GM12878 (cell line): ENCODE measurements around the gene NOTCH1. TPM values are rescaled to one million over a fixed set of nuclear protein-coding genes. Genes with fewer than 3 reads are reported as not detected.
A peak's percentile ranks its signal among the peaks of the same experiment; 100 is the strongest.

ENCODE experiments used
- ATAC-seq: fragments of 200-7000 bp; cut with Tn5 transposase; 3 replicates; pipeline ENCODE4 v1.9.1; 2020; ENCODE audit warnings: mild to moderate bottlenecking, moderate library complexity
- BruUV-seq: library from RNA; stranded (reverse); fragments of 400-500 nt; replicated peaks from 2 replicates; lab custom pipeline; 2021; lab: Mats Ljungman, UMichigan
- CTCF ChIA-PET: fragments of 300-600 bp; sonication (Branson Sonifier 250); formaldehyde crosslinking; extraction: SDS; loops from one replicate; lab custom pipeline; 2021; ENCODE audit warnings: inconsistent platforms; lab: Yijun Ruan, JAX
- POLR2A ChIA-PET: fragments of 350-600 bp; formaldehyde crosslinking; extraction: SDS; loops from one replicate; lab custom pipeline; 2021; ENCODE audit warnings: inconsistent platforms; lab: Charles Lee
- RAD21 ChIA-PET: fragments of 300-600 bp; sonication (Branson Sonifier 250); formaldehyde crosslinking; loops from one replicate; lab custom pipeline; 2023; ENCODE audit warnings: antibody characterized with exemption; ENCODE audit not compliant: unreplicated experiment; lab: Charles Lee
- SMC1A ChIA-PET: fragments of 300-600 bp; sonication (Branson Sonifier 250); formaldehyde crosslinking; loops from one replicate; lab custom pipeline; 2023; ENCODE audit not compliant: unreplicated experiment, uncharacterized antibody; lab: Charles Lee
- DNase-seq: peaks from one replicate; pipeline ENCODE4 v3.0.0-alpha.2; 2011; ENCODE audit warnings: low read depth, low spot score
- FAIRE-seq: peaks from 3 replicates; lab custom pipeline; 2011; peaks lifted over from hg19 to GRCh38; lab: Jason Lieb, UNC
- H2AFZ ChIP-seq: 2 replicates; pipeline ENCODE4 v1.6.0; 2011; ENCODE audit warnings: low read depth, low read length, control low read depth; ENCODE audit not compliant: control insufficient read depth
- H3K27ac ChIP-seq: 2 replicates; pipeline ENCODE4 v1.5.1; 2011; ENCODE audit warnings: control low read depth; ENCODE audit not compliant: control insufficient read depth, insufficient read depth
- H3K27me3 ChIP-seq, 2 experiments: replicated peaks in 1 of 2; 2 replicates each; pipeline versions ENCODE4 v1.6.0 to v1.6.1; 2011; ENCODE audit warnings: low read length in 1 of 2; ENCODE audit not compliant: control insufficient read depth in 2 of 2, insufficient read depth in 2 of 2
- H3K36me3 ChIP-seq, 2 experiments: 2 replicates each; pipeline ENCODE4 v1.5.1; 2011; ENCODE audit warnings: low read length in 1 of 2; ENCODE audit not compliant: control insufficient read depth in 2 of 2, insufficient read depth in 2 of 2
- H3K4me1 ChIP-seq: 2 replicates; pipeline ENCODE4 v1.6.1; 2011; ENCODE audit warnings: mild to moderate bottlenecking, low read length, moderate library complexity, mixed read lengths; ENCODE audit not compliant: control insufficient read depth, insufficient read depth
- H3K4me2 ChIP-seq: 2 replicates; pipeline ENCODE4 v1.6.0; 2011; ENCODE audit warnings: control low read depth; ENCODE audit not compliant: control insufficient read depth, insufficient read depth
- H3K4me3 ChIP-seq: fragments of 200-600 bp; sonication (generic); 2 replicates; pipeline ENCODE4 v1.5.1; 2016
- H3K79me2 ChIP-seq: 2 replicates; pipeline ENCODE4 v1.6.0; 2011; ENCODE audit warnings: low read length; ENCODE audit not compliant: control insufficient read depth, insufficient read depth
- H3K9ac ChIP-seq: 2 replicates; pipeline ENCODE4 v1.8.0; 2011; ENCODE audit warnings: low read length, control low read depth, mixed read lengths; ENCODE audit not compliant: control insufficient read depth, insufficient read depth
- H3K9me3 ChIP-seq: replicated peaks from 3 replicates; pipeline ENCODE4 v1.5.1; 2011; ENCODE audit warnings: mild to moderate bottlenecking, low read length; ENCODE audit not compliant: control insufficient read depth, insufficient read depth
- H4K20me1 ChIP-seq: 2 replicates; pipeline ENCODE4 v1.6.0; 2011; ENCODE audit not compliant: control insufficient read depth, insufficient read depth
- BCL11A ChIP-seq: IDR thresholded peaks from 2 replicates; pipeline ENCODE4 v1.6.1; 2011; ENCODE audit warnings: low read depth, low read length
- EGR1 ChIP-seq, 2 experiments: IDR thresholded peaks; 1 replicate in 1 of 2; 2 replicates in 1 of 2; pipeline ENCODE4 v1.6.1; 2011 to 2012; ENCODE audit warnings: low read depth in 2 of 2, low read length in 2 of 2, borderline replicate concordance in 1 of 2, mild to moderate bottlenecking in 1 of 2, moderate library complexity in 1 of 2
- FOS ChIP-seq: IDR thresholded peaks from 3 replicates; pipeline ENCODE4 v1.6.1; 2011; ENCODE audit warnings: borderline replicate concordance; ENCODE audit not compliant: insufficient read length; ENCODE audit errors: extremely low read depth
- HCFC1 ChIP-seq: fragments of 150-350 bp; IDR thresholded peaks from 2 replicates; pipeline ENCODE4 v1.6.1; 2014; ENCODE audit warnings: low read length
- HDAC2 ChIP-seq: fragments of 200-600 bp; sonication (generic); IDR thresholded peaks from 2 replicates; pipeline ENCODE4 v1.6.1; 2017
- PAX5 ChIP-seq: IDR thresholded peaks from 2 replicates; pipeline ENCODE4 v1.6.1; 2011; ENCODE audit warnings: low read depth, low read length, borderline replicate concordance
- POLR2A ChIP-seq: IDR thresholded peaks from 2 replicates; pipeline ENCODE4 v1.6.1; 2011; ENCODE audit warnings: low read depth, mild to moderate bottlenecking, low read length
- RB1 ChIP-seq: fragments of 450-650 bp; formaldehyde crosslinking; IDR thresholded peaks from 2 replicates; pipeline ENCODE4 v1.6.1; 2017; ENCODE audit warnings: mild to moderate bottlenecking, borderline replicate concordance
- SREBF2 ChIP-seq: IDR thresholded peaks from 2 replicates; pipeline ENCODE4 v1.6.1; 2012; ENCODE audit warnings: mild to moderate bottlenecking, low read length
- SUPT20H ChIP-seq: IDR thresholded peaks from 2 replicates; pipeline ENCODE4 v1.6.1; 2011; ENCODE audit warnings: low read depth, mild to moderate bottlenecking, low read length, moderate library complexity, borderline replicate concordance; ENCODE audit not compliant: control insufficient read depth
- ZNF24 ChIP-seq: fragments of 450-650 bp; IDR thresholded peaks from 2 replicates; pipeline ENCODE4 v1.6.1; 2017; ENCODE audit warnings: antibody characterized with exemption, mild to moderate bottlenecking
- WGBS: methylation state at CpG from one replicate; pipeline ENCODE4 v1.1.6; 2016; ENCODE audit warnings: low lambda C conversion rate; ENCODE audit not compliant: insufficient replicate concordance, insufficient coverage; ENCODE audit errors: missing lambda C conversion rate; 5-methylcytosine and 5-hydroxymethylcytosine counted together
- in situ Hi-C: fragments of 300-500 bp; cut with MboI; formaldehyde crosslinking; loops from 9 replicates; pipeline ENCODE4 v1.14.3; 2018; ENCODE audit warnings: mixed read lengths
- intact Hi-C: fragments of 100-400 bp; cut with micrococcal nuclease; formaldehyde crosslinking; loops from one replicate; pipeline ENCODE4 v1.14.2; 2022; ENCODE audit not compliant: unreplicated experiment
- polyA plus RNA-seq, 11 experiments: library from polyadenylated mRNA; depleted of rRNA in 4 of 11; unstranded in 6 of 11; stranded (reverse) in 5 of 11; fragments of >200 nt; fragmentation: Nextera tagmentation in 4 of 11; fragmentation: Illumina TruSeq in 1 of 11; extraction: Ambion mirVana in 4 of 11; extraction: Trizol in 1 of 11; gene quantifications; 1 replicate in 1 of 11; 2 replicates in 10 of 11; pipeline versions ENCODE4 v1.2.1 to v1.2.3, GENCODE V29; 2011 to 2016; ENCODE audit warnings: inconsistent platforms in 2 of 11, missing spikeins in 2 of 11, low read depth in 1 of 11
- total RNA-seq, 4 experiments: library from RNA; depleted of rRNA in 3 of 4; stranded (reverse); fragments of >200 nt in 3 of 4; fragmentation: Illumina TruSeq in 1 of 4; extraction: Trizol in 1 of 4; gene quantifications; 2 replicates each; pipeline versions ENCODE4 v1.2.1 to v1.2.3, GENCODE V29; 2013 to 2021
- TF ChIP-seq, protein P1 (sequence below): fragments of 450-650 bp; formaldehyde crosslinking; IDR thresholded peaks from 2 replicates; pipeline ENCODE4 v1.4.0; 2022; ENCODE audit warnings: mild to moderate bottlenecking, moderate library complexity

NOTCH1 gene
- total and polyA plus RNA-seq, 10 of the 15 experiments (the other 5 are each of a cell fraction or from before 2014, with no cell fraction given), result 0.02 to 40.0 (median 3.7) TPM

DNA sequence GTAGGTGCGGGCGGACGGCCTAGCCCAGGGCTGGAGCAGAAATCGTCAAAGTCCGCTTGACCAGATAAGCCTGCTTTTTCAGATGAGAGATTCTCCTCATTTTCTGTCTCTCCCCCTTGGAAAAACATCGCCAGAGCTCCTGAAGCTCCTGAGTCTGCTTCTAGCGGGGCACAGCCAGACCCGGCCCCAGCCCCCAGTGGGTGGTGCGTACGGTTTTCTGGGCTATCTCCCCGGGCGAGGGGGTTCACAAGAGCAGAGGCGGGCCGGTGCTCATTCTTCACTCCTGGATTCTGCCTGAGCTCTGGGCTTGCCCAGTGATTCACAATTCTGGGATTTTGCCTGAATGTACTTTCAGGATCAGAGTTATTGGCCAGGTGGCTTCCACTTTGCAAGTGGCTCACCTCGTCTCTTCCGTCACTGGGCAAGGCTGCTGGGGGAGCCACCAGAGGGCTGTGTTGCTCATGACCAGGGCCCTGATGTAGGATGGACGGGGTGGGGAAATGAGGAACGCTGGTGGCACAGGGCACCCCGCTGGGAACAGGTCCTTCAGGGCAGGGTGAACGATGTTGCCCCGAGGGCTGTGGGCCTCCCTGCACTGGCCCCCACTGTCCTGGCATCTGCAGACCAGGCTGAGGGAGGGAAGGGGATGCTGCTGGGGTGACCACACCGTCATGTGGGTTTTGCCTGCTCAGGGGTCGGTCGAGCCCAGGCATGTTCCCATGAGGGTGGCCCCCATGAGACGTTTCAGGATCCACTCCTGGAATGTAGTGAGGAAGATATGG is 69.3 kb downstream of the NOTCH1 start:
- Histone ChIP-seq H3K36me3 (peaks cover 35 to 36% of the 10 kb centered on the region in 2 experiments), H3K4me1 (no peaks in the 10 kb centered on the region), H4K20me1 (peaks cover under 1% of the 10 kb centered on the region), H3K27ac (no peak overlapping the region), H3K79me2 (peaks cover 27% of the 10 kb centered on the region), H3K4me2 (no peak overlapping the region), H3K4me3 (no peak overlapping the region), H3K9ac (no peak overlapping the region), H2AFZ (no peak overlapping the region), H3K9me3 (no peaks in the 10 kb centered on the region), H3K27me3 (no peaks in the 10 kb centered on the region)
- FAIRE-seq, result no peak
- ChIA-PET POLR2A (no interaction called here), SMC1A (no interaction called here), CTCF (interaction anchor here (1.0 kb wide), 1 partner anchor 92 kb away, joined by 4 read pairs; no protein-coding TSS in a partner anchor), RAD21 (no interaction called here)
- in situ Hi-C loops, result no loop called here
- BruUV-seq, result no TSS peak
- TF ChIP-seq RB1 (no peak), POLR2A (peak; percentile 52; the same call in 1 of the 2 replicates)
- no peak for ATAC-seq
- no peak for DNase-seq
- WGBS, result 98% methylated on average over 25 of the region's 25 CpGs
- intact Hi-C loops, result no loop called here

DNA sequence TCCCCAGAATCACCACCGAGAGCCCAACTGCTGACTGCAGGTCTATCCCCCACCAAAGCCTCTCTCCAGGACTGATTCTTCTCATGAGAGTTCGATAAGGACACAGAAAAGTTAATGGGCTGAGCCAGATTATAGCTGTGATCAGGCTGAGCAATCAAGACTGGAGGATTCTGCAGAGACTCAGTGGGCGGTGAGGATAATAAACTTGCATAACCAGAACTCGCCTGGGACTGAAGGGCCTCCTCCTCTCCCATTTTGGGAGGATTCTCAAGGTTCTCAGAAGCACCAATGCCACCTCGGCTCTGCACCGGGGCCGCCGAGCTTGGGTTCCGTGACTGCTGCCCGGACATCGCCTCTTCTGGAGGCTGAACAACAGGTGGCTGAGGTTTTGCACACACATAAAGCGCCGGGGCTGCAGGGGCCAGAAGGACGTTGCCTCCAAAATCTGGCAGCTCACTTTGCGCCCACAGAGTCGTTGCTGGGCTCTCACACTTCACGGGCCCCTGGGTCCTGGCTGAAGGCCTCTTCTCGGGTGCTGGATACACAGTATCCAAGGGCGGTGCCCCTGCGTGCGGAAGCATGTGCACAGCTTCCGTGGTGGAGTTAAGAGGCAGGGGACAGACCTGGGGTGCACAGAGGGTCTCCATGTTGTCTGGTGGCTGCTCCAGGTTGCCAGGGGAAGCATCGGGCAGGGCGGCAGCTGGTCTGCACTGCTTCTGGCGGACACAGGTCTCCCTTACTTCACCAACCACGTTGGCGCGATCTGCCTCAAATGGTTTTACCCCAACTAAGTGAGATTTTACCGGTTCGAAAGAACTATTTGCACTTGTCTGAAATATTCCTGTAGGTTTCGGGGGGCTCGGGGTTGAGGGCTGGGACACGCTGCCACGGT is 70.6 kb downstream of the NOTCH1 start:
- Histone ChIP-seq H4K20me1 (peaks cover 2% of the 10 kb centered on the region), H3K79me2 (peaks cover 18% of the 10 kb centered on the region), H3K27ac (no peak overlapping the region), H3K9ac (no peak overlapping the region), H3K36me3 (peaks cover 42 to 44% of the 10 kb centered on the region in 2 experiments), H3K9me3 (no peaks in the 10 kb centered on the region), H2AFZ (no peak overlapping the region), H3K4me3 (no peak overlapping the region), H3K4me1 (no peaks in the 10 kb centered on the region), H3K4me2 (no peak overlapping the region), H3K27me3 (no peaks in the 10 kb centered on the region)
- 95% methylated on average over 34 of the region's 34 CpGs for WGBS
- SMC1A ChIA-PET, result no interaction called here
- TF ChIP-seq POLR2A, result no peak; the same call in 1 of the 2 replicates
- no peak for TF ChIP-seq RB1
- TF ChIP-seq, protein P1, sequence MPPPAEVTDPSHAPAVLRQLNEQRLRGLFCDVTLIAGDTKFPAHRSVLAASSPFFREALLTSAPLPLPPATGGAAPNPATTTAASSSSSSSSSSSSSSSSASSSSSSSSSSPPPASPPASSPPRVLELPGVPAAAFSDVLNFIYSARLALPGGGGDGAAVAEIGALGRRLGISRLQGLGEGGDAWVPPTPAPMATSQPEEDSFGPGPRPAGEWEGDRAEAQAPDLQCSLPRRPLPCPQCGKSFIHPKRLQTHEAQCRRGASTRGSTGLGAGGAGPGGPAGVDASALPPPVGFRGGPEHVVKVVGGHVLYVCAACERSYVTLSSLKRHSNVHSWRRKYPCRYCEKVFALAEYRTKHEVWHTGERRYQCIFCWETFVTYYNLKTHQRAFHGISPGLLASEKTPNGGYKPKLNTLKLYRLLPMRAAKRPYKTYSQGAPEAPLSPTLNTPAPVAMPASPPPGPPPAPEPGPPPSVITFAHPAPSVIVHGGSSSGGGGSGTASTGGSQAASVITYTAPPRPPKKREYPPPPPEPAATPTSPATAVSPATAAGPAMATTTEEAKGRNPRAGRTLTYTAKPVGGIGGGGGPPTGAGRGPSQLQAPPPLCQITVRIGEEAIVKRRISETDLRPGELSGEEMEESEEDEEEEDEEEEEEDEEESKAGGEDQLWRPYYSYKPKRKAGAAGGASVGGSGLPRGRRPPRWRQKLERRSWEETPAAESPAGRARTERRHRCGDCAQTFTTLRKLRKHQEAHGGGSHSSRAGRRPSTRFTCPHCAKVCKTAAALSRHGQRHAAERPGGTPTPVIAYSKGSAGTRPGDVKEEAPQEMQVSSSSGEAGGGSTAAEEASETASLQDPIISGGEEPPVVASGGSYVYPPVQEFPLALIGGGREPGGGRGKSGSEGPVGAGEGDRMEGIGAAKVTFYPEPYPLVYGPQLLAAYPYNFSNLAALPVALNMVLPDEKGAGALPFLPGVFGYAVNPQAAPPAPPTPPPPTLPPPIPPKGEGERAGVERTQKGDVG (CRISPR knock-in tag), result no peak
- TF ChIP-seq HCFC1, result no peak
- TF ChIP-seq EGR1 (IDR thresholded peaks at IDR 0.05; ENCODE audit: borderline replicate concordance in 1 of 2, low read depth in 2 of 2, low read length in 2 of 2), result no peak
- no peak for TF ChIP-seq PAX5
- no peak for TF ChIP-seq HDAC2
- TF ChIP-seq ZNF24, result no peak
- no peak for TF ChIP-seq FOS
- TF ChIP-seq BCL11A, result no peak
- TF ChIP-seq SUPT20H, result no peak
- TF ChIP-seq SREBF2, result no peak
- DNase-seq (no peak), ATAC-seq (no peak; the same call in 2 of the 3 replicates), FAIRE-seq (no peak)
- intact Hi-C loops, result no loop called here
- in situ Hi-C loops, result no loop called here
- CTCF ChIA-PET, result no interaction called here
- POLR2A ChIA-PET, result interaction anchor here (0.6 kb wide), 1 partner anchor 48 kb away, joined by 6 read pairs; no protein-coding TSS in a partner anchor
- RAD21 ChIA-PET, result no interaction called here
- no TSS peak for BruUV-seq
